Posterior cingulate gyrus (tissue), 11 donors: Measurements from ENCODE around the gene KRTAP4-4.
"Not testable (repeated sequence)": the region's sequence is repeated elsewhere in the genome, so short reads cannot be mapped to it uniquely, and the experiment has no call there.

Source experiments
- DNase-seq, 10 donors: peaks; one replicate each; pipeline versions ENCODE4 v3.0.0 to v3.0.0-alpha.2; 2020 to 2021; ENCODE audit warnings: mixed read lengths in 3 of 10
- intact Hi-C: fragments of 100-400 bp; cut with DNase I; formaldehyde crosslinking; loops from one replicate; pipeline ENCODE4 v1.15.1; 2023

KRTAP4-4 gene

DNA sequence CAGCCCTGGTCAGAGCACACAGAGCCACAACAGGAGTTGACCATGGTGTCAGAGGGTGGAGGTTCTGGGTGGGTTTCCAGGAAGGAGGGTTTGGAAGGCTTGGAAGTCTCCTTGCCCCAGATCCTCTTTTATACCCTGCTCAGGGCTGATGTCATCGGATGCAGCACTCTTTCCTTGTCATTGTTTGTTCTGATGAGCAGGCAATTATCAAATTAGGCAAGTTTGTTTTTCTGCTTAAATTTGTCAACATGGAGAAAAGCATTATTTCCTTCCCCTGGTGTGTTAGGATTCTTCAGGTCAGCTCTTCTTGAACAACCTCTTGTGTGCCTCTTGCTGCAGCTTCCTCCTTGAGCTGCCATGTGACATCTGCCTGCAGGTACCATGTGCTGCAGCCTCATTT is at the start of gene KRTAP4-4:
Gene KRTAP4-4 (minus strand): TSS at position 101 of the 400 bp plus-strand sequence. CDS start 57 bp downstream, at position 44.
- no peak for DNase-seq

GRCh38 chr17:41199421-41200078 is 39.0 kb upstream of the KRTAP4-4 start:
- intact Hi-C loops = no loop called here
- DNase-seq = no peak

More for the DNA sequence above, at the start of gene KRTAP4-4:
- intact Hi-C loops = no loop called here

GRCh38 chr17:41196068-41196467 is 35.5 kb upstream of the KRTAP4-4 start:
- DNase-seq = no peak
- intact Hi-C loops = no loop called here

GRCh38 chr17:41190328-41190727 is 29.8 kb upstream of the KRTAP4-4 start:
- no peak for DNase-seq
- intact Hi-C loops = no loop called here

GRCh38 chr17:41189837-41190318 is 29.3 kb upstream of the KRTAP4-4 start, which contains the start of gene KRTAP9-1:
TSS of gene KRTAP9-1 (plus strand) at chr17:41189887. CDS start at chr17:41189887, 0 bp downstream.
- DNase-seq, intact Hi-C loops: not testable (repeated sequence)

DNA sequence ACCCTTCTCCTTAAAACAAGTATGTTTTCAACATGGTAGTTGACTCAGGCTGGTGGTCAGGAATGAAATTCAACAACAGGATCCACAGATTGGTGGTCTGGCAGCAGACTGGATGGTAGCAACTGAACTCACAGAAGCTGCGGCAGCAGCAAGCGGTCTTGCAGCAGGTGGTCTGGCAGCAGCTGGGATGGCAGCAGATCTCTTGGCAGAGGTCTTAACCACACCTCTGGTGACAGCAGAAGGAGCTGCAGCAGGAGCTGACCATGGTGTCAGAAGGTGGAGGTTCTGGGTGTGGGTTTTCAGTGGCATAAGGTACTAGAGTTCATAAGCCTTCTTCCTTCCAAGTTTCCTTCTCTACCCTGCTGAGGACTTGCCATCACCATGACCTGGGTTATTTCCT is 26.3 kb upstream of the KRTAP4-4 start:
- DNase-seq = no peak
- intact Hi-C loops = no loop called here

- intact Hi-C loops = no loop called here
These were observed 24.5 kb upstream of the KRTAP4-4 start for GRCh38 chr17:41185001-41185400.

GRCh38 chr17:41184480-41184961 is 24.0 kb upstream of the KRTAP4-4 start, which contains the start of gene KRTAP4-1:
TSS of gene KRTAP4-1 (minus strand) at chr17:41184911. CDS start at chr17:41184854, 57 bp downstream.
- intact Hi-C loops = no loop called here
- DNase-seq = no peak

More at GRCh38 chr17:41185001-41185400, 24.5 kb upstream of the KRTAP4-4 start:
- DNase-seq = no peak

GRCh38 chr17:41178843-41179616 is 18.5 kb upstream of the KRTAP4-4 start:
- no peak for DNase-seq
- intact Hi-C loops = no loop called here

- intact Hi-C loops = no loop called here
- DNase-seq = no peak
These were observed 17.8 kb upstream of the KRTAP4-4 start for GRCh38 chr17:41178341-41178740.

DNA sequence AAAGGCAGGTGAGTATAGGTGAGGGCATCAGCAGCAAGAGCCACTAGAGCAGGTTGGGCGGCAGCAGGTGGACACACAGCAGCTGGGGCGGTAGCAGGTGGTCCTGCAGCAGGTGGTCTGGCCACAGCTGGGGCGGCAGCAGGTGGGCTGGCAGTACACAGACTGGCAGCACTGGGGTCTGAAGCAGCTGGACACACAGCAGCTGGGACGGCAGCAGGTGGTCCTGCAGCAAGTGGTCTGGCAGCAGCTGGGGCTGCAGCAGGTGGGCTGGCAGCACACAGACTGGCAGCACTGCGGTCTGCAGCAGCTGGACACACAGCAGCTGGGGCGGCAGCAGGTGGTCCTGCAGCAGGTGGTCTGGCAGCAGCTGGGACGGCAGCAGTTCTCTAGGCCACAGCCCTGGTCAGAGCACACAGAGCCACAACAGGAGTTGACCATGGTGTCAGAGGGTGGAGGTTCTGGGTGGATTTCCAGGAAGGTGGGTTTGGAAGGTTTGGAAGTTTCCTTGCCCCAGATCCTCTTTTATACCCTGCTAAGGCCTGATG is 17.3 kb upstream of the KRTAP4-4 start, which contains the start of gene KRTAP4-2:
Gene KRTAP4-2 (minus strand): TSS at position 495 of the 545 bp plus-strand sequence. CDS start 57 bp downstream, at position 438.
- intact Hi-C loops = no loop called here
- peak in 1 of 10 donors; percentile 77 for DNase-seq

GRCh38 chr17:41176744-41177387 is 16.3 kb upstream of the KRTAP4-4 start:
- no peak for DNase-seq
- intact Hi-C loops = no loop called here

GRCh38 chr17:41171886-41172285 is 11.3 kb upstream of the KRTAP4-4 start:
- intact Hi-C loops = no loop called here
- DNase-seq = no peak

- no peak for DNase-seq
- intact Hi-C loops = no loop called here
These were observed 7.6 kb upstream of the KRTAP4-4 start, which contains the start of gene KRTAP4-3 for GRCh38 chr17:41168121-41168520. TSS of gene KRTAP4-3 (minus strand) at chr17:41168221. CDS start at chr17:41168172, 49 bp downstream.

GRCh38 chr17:41167561-41167960 is 7.0 kb upstream of the KRTAP4-4 start:
- DNase-seq = no peak
- intact Hi-C loops = no loop called here

- DNase-seq = no peak
- intact Hi-C loops = no loop called here
These were observed 3.3 kb upstream of the KRTAP4-4 start for GRCh38 chr17:41163828-41164227.

DNA sequence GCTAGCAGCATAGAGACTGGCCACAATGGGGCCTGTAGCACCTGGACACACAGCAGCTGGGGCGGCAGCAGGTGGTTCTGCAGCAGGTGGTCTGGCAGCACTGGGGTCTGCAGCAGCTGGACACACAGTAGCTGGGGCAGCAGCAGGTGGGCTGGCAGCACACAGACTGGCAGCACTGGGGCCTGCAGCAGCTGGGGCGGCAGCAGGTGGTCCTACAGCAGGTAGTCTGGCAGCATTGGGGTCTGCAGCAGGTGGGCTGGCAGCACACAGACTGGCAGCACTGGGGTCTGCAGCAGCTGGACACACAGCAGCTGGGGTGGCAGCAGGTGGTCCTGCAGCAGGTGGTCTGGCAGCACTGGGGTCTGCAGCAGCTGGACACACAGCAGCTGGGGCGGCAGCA is 358 bp downstream of the KRTAP4-4 start:
- peak in 1 of 10 donors; percentile 66 for DNase-seq
- intact Hi-C loops = not testable (repeated sequence)

- no peak for DNase-seq
- intact Hi-C loops = no loop called here
These were observed 6.7 kb downstream of the KRTAP4-4 start for GRCh38 chr17:41153856-41154255.

DNA sequence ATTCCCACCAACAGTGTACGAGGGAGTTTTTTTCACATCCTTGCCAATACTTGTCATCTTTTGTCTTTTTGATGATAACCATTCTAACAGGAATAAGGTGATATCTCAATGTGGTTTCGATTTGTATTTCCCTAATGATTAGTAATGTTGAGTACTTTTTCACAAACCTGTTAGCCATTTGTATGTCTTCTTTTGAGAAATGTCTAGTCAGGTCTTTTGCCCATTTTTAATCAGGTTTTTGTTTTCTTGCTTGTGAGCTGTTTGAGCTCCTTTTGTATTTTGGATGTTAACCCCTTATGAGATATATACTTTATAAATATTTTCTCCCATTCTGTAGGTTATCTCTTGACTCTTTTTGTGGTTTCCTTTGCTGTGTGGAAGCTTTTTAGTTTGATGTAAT is 9.0 kb downstream of the KRTAP4-4 start:
- intact Hi-C loops = no loop called here
- DNase-seq = no peak

GRCh38 chr17:41150026-41150425 is 10.5 kb downstream of the KRTAP4-4 start:
- DNase-seq = no peak
- intact Hi-C loops = no loop called here
